OCI-LY1 (cell line): Measurements from ENCODE around the gene MYLK4.

Experiments
- H2AFZ ChIP-seq: fragments of 200-600 bp; sonication (generic), shearing (Covaris generic); 2 replicates; pipeline ENCODE4 v1.6.0; 2014; ENCODE audit warnings: antibody characterized with exemption, mild to moderate bottlenecking, low read length
- H3F3A ChIP-seq: fragments of 200-600 bp; sonication (generic), shearing (Covaris generic); 2 replicates; pipeline ENCODE4 v1.6.0; 2014; ENCODE audit warnings: mild to moderate bottlenecking, antibody characterized with exemption, low read length, moderate library complexity; ENCODE audit not compliant: insufficient read depth
- H3K27ac ChIP-seq: fragments of 200-600 bp; sonication (generic); 2 replicates; pipeline ENCODE4 v1.5.1; 2014; ENCODE audit warnings: low read length, mixed run types, mild to moderate bottlenecking, low read depth; ENCODE audit not compliant: poor library complexity, severe bottlenecking
- H3K27me3 ChIP-seq: fragments of 200-600 bp; sonication (generic); 2 replicates; pipeline ENCODE4 v1.6.0; 2014; ENCODE audit warnings: antibody characterized with exemption, mild to moderate bottlenecking, low read length, moderate library complexity; ENCODE audit not compliant: insufficient read depth
- H3K36me3 ChIP-seq: fragments of 200-600 bp; sonication (generic); 2 replicates; pipeline ENCODE4 v1.6.1; 2014; ENCODE audit warnings: mild to moderate bottlenecking, antibody characterized with exemption, low read length, moderate library complexity, mixed read lengths; ENCODE audit not compliant: insufficient read depth
- H3K4me1 ChIP-seq: fragments of 200-600 bp; sonication (generic); 2 replicates; pipeline ENCODE4 v1.5.1; 2014; ENCODE audit warnings: mild to moderate bottlenecking, low read length, moderate library complexity; ENCODE audit not compliant: insufficient read depth, severe bottlenecking
- H3K4me2 ChIP-seq: fragments of 200-600 bp; sonication (generic), shearing (Covaris generic); 2 replicates; pipeline ENCODE4 v1.6.1; 2014; ENCODE audit warnings: low read length
- H3K4me3 ChIP-seq: fragments of 200-600 bp; sonication (generic); 2 replicates; pipeline ENCODE4 v1.5.1; 2014; ENCODE audit warnings: low read length, low read depth, mild to moderate bottlenecking, mixed read lengths; ENCODE audit not compliant: poor library complexity, severe bottlenecking
- H3K79me2 ChIP-seq: fragments of 200-600 bp; shearing (Covaris generic); 2 replicates; pipeline ENCODE4 v1.6.1; 2016; ENCODE audit warnings: mixed run types, low read length, mixed read lengths; ENCODE audit not compliant: insufficient read depth
- H3K9ac ChIP-seq: fragments of 200-600 bp; sonication (generic), shearing (Covaris generic); 2 replicates; pipeline ENCODE4 v1.6.1; 2014; ENCODE audit warnings: mild to moderate bottlenecking, low read length, mixed read lengths
- H3K9me2 ChIP-seq: fragments of 200-600 bp; sonication (generic), shearing (Covaris generic); 2 replicates; pipeline ENCODE4 v1.6.1; 2014; ENCODE audit warnings: low read depth, mild to moderate bottlenecking, low read length, mixed read lengths
- H3K9me3 ChIP-seq: fragments of 200-600 bp; shearing (Covaris generic); 2 replicates; pipeline ENCODE4 v1.6.1; 2014; ENCODE audit warnings: low read length, mixed read lengths
- H4K20me1 ChIP-seq: fragments of 200-600 bp; sonication (generic), shearing (Covaris generic); 2 replicates; pipeline ENCODE4 v1.6.0; 2016; ENCODE audit warnings: mild to moderate bottlenecking, low read length; ENCODE audit not compliant: insufficient read depth
- CTCF ChIP-seq: fragments of 200-600 bp; sonication (generic), shearing (Covaris generic); IDR thresholded peaks from 2 replicates; pipeline ENCODE4 v1.5.1; 2017; ENCODE audit warnings: mild to moderate bottlenecking, antibody characterized with exemption, low read length, moderate library complexity, mixed read lengths
- EZH2 ChIP-seq: fragments of 200-600 bp; sonication (generic), shearing (Covaris generic); IDR thresholded peaks from 2 replicates; pipeline ENCODE4 v1.8.0; 2017; ENCODE audit warnings: borderline replicate concordance, mixed run types, mild to moderate bottlenecking, antibody characterized with exemption, low read length, moderate library complexity, mixed read lengths

MYLK4 gene

GRCh38 chr6:2617729-2618128 lies 133.0 kb downstream of the MYLK4 start:
- Histone ChIP-seq H3K27ac (no peak overlapping the region), H3K4me2 (no peak overlapping the region), H3K9ac (no peak overlapping the region), H3F3A (no peaks in the 10 kb centered on the region), H3K36me3 (no peaks in the 10 kb centered on the region), H3K27me3 (no peaks in the 10 kb centered on the region), H2AFZ (no peak overlapping the region), H4K20me1 (no peaks in the 10 kb centered on the region), H3K79me2 (no peaks in the 10 kb centered on the region), H3K9me2 (no peaks in the 10 kb centered on the region), H3K4me3 (no peak overlapping the region), H3K4me1 (no peaks in the 10 kb centered on the region), H3K9me3 (no peaks in the 10 kb centered on the region)
- TF ChIP-seq EZH2 (no peak), CTCF (no peak)

- no peaks in the 10 kb centered on the region for H3K79me2 ChIP-seq
- H3K4me2 ChIP-seq, result no peak overlapping the region
- H3K9me3 ChIP-seq, result no peaks in the 10 kb centered on the region
- no peak for TF ChIP-seq CTCF
- no peak for TF ChIP-seq EZH2
- no peaks in the 10 kb centered on the region for H3K9me2 ChIP-seq
- H3K4me1 ChIP-seq, result no peaks in the 10 kb centered on the region
- no peak overlapping the region for H3K4me3 ChIP-seq
- H3K27ac ChIP-seq, result no peak overlapping the region
- no peak overlapping the region for H2AFZ ChIP-seq
- no peaks in the 10 kb centered on the region for H4K20me1 ChIP-seq
- no peaks in the 10 kb centered on the region for H3K36me3 ChIP-seq
- H3K9ac ChIP-seq, result no peak overlapping the region
- no peaks in the 10 kb centered on the region for H3F3A ChIP-seq
- H3K27me3 ChIP-seq, result no peaks in the 10 kb centered on the region
Observed at GRCh38 chr6:2616811-2617210, 133.9 kb downstream of the MYLK4 start.

GRCh38 chr6:2615251-2615650 lies 135.5 kb downstream of the MYLK4 start:
- Histone ChIP-seq H3K9me3 (no peaks in the 10 kb centered on the region), H3K79me2 (no peaks in the 10 kb centered on the region), H3K4me1 (no peaks in the 10 kb centered on the region), H3K4me2 (no peak overlapping the region), H3K27me3 (no peaks in the 10 kb centered on the region), H2AFZ (no peak overlapping the region), H3K36me3 (no peaks in the 10 kb centered on the region), H3K9ac (no peak overlapping the region), H3K27ac (no peak overlapping the region), H3F3A (no peaks in the 10 kb centered on the region), H4K20me1 (no peaks in the 10 kb centered on the region), H3K4me3 (no peak overlapping the region), H3K9me2 (no peaks in the 10 kb centered on the region)
- TF ChIP-seq EZH2, result no peak
- TF ChIP-seq CTCF, result no peak
